ENCODE data around the gene PLSCR2. TPM values are rescaled to one million over a fixed set of nuclear protein-coding genes. Genes with fewer than 3 reads are reported as not detected.

PLSCR2 gene, protein sequence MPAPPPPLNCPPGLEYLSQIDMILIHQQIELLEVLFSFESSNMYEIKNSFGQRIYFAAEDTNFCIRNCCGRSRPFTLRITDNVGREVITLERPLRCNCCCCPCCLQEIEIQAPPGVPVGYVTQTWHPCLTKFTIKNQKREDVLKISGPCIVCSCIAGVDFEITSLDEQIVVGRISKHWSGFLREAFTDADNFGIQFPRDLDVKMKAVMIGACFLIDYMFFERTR
- total RNA-seq = not detected in 2 replicates

DNA sequence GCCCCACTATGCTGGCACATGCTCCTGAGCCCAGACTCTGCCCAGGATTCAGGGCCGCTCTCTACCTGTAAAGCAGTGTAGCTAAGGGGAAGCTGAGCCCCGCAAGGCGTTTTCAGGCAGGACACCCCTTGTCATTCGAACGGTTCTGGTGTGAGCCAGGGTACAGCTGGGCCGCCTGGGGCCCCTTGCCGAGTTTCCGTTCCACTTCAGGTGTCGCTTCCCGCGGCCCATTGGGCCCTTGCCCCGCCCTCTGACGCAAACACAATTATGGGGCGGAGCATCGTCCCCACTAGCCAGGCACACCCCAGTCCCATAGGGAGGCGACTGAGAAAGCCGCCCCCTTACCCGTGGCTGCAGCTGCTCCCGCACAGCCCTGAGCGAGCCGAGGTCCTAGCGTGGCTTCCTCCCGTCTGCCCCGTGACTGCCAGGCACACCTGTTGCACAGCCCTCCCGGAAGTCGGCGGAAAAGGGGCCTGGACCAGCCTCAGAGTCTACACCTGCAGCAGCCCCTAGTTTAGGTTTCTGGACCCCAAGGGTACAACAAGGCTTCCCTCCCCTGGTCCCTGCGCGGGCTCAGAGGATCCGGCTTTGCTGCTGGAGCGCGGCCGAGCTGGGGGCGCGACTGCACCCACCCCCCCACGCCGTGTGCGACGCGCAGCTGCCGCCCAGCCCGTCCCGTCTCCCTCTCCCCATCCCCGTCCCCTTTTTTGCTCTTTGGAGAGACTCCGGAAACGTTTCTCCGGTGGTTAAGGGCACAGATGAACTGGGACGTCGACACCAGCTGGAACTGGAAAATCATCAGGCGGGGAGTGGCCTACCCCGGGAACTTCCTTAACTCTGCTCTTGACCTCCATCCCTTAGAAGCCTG is at the start of gene PLSCR2:
PLSCR2 (minus strand) TSS at position 412 of the 868 bp plus-strand sequence. CDS start 9,657 bp downstream, outside the sequence.

Other genes with a start within 250 kb of the PLSCR2 start
- gene PLSCR4, start 218.5 kb downstream of the PLSCR2 start, total RNA-seq = 21.9 and 86.8 TPM in 2 replicates
- 44.1 and 50.2 TPM in 2 replicates for gene PLSCR1, start 75.0 kb upstream of the PLSCR2 start, total RNA-seq
- gene PLSCR5, start 135.8 kb upstream of the PLSCR2 start, total RNA-seq = not detected in 2 replicates